Colonic mucosa (tissue), 4 donors: ENCODE data around the gene FRMPD2. TPM values are rescaled to one million over a fixed set of nuclear protein-coding genes. Genes with fewer than 3 reads are reported as not detected.

Source experiments
- DNase-seq: peaks from one replicate; pipeline ENCODE4 v3.0.0-alpha.2; 2020
- H3K27ac ChIP-seq: fragments of 200-600 bp; one replicate; pipeline ENCODE4 v1.8.0; 2021
- H3K27me3 ChIP-seq: fragments of 200-600 bp; one replicate; pipeline ENCODE4 v1.8.0; 2021
- H3K36me3 ChIP-seq: fragments of 200-600 bp; one replicate; pipeline ENCODE4 v1.8.0; 2021
- H3K4me1 ChIP-seq: fragments of 200-600 bp; one replicate; pipeline ENCODE4 v1.8.0; 2021; ENCODE audit warnings: mild to moderate bottlenecking
- H3K4me3 ChIP-seq: fragments of 200-600 bp; one replicate; pipeline ENCODE4 v1.8.0; 2021
- H3K9ac ChIP-seq, 2 donors: one replicate each; pipeline ENCODE4 v1.7.0; 2013; ENCODE audit warnings: control low read depth in 2 of 2, low read depth in 2 of 2, low read length in 2 of 2
- H3K9me3 ChIP-seq: fragments of 200-600 bp; one replicate; pipeline ENCODE4 v1.8.0; 2021
- CTCF ChIP-seq: fragments of 200-600 bp; IDR thresholded peaks from one replicate; pipeline ENCODE4 v1.8.0; 2022; ENCODE audit warnings: antibody characterized with exemption, mild to moderate bottlenecking
- intact Hi-C: fragments of 100-400 bp; cut with DNase I; formaldehyde crosslinking; loops from one replicate; pipeline ENCODE4 v1.14.1; 2022
- total RNA-seq, 2 donors: library from RNA; stranded (reverse); fragmentation: NEBNext Ultra II Directional in 1 of 2; extraction: Animal tissue kit (Norgen Biotek cat#: 25700) in 1 of 2; gene quantifications; one replicate each; pipeline ENCODE4 v1.2.1, GENCODE V29; 2021
- donor health status: healthy.
- donor health status: DM: no; HTN: no; CAD: no.
- donor health status: DM: no; HTN: no; CAD: no.

FRMPD2 gene
- total RNA-seq, 2 donors from 2014 or later: 0.35 TPM; not detected in 1

DNA sequence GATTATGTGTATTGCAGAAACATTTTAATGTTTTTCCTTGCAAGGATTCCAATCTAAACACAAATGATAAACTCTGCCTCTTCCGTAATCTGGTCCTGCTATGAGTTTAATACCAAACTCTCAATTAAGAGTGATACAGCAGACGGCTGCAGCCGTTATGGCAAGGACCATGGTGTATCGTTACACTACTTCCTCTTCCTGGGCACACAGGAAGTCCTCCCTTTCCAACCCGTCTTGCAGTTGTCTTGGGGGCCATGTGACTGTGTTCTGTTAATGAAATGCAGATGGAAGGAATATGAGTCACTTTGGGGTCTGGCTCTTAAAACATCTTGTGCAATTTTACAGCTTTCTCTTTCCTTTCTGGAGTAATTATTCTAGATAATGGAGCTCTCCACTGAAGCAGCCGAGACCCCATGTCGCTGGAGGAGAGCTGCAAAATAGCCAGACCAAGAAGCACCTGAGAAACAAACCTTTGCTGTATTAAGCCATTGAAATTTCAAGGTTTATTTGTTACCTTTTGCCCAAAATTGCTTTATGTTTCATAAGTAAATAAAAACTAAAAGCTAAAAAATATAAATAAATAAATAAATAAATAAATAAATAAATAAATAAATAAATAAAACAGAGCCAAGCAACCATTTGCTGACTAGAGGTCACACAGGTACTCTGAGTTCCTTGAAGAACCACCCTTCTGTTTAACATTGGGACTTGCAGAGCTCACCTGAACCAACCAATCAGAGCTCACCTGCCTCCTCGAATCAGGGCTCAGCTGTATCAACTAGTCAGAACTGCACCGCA lies 74.7 kb downstream of the FRMPD2 start:
- no peaks in the 10 kb centered on the region for H3K36me3 ChIP-seq
- no peak overlapping the region for H3K9ac ChIP-seq
- intact Hi-C loops: no loop called here
- no peaks in the 10 kb centered on the region for H3K27me3 ChIP-seq
- H3K27ac ChIP-seq: no peak overlapping the region
- H3K9me3 ChIP-seq: no peaks in the 10 kb centered on the region
- peaks cover 3% of the 10 kb centered on the region for H3K4me1 ChIP-seq
- no peak for TF ChIP-seq CTCF
- H3K4me3 ChIP-seq: no peak overlapping the region
- no peak for DNase-seq

DNA sequence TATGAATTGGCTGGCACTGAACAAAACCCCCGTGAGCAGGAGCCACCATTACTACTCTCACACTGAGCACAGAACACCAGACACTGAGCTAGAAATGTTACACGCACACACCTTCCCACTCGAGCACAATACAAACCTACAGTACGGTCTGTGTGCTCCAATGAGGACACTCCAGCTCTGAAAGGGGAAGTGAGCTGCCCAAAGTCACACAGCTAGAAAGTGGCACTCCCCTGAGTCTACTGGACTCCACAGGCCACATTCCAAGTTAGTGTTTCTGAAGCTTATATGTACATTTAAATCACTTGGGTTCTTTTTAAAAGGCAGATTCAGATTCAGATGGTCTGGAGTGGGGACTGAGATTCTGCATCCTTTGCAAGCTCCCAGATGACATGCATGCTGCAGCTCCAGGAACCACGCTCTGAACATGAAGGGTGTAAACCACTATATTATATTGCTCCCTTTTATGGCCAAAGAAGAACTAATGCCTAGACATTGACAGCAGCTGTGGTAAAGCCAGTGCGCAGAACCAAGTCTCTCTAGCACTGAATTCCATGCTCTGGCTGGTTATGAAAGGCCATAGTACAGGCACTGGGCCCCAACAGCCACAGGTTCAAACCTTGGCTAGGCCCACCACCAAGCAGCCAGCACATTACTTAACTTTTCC lies 77.1 kb downstream of the FRMPD2 start:
- Histone ChIP-seq H3K9ac (no peak overlapping the region), H3K27me3 (no peaks in the 10 kb centered on the region), H3K4me1 (peaks cover 3% of the 10 kb centered on the region), H3K4me3 (no peak overlapping the region), H3K27ac (no peak overlapping the region), H3K9me3 (no peaks in the 10 kb centered on the region), H3K36me3 (no peaks in the 10 kb centered on the region)
- no peak for DNase-seq
- TF ChIP-seq CTCF: no peak
- intact Hi-C loops: no loop called here

- Histone ChIP-seq H3K4me1 (peaks cover 3% of the 10 kb centered on the region), H3K9ac (no peak overlapping the region), H3K4me3 (no peak overlapping the region), H3K27me3 (no peaks in the 10 kb centered on the region), H3K9me3 (no peaks in the 10 kb centered on the region), H3K36me3 (no peaks in the 10 kb centered on the region), H3K27ac (no peak overlapping the region)
- intact Hi-C loops: no loop called here
- DNase-seq: no peak
- no peak for TF ChIP-seq CTCF
These were observed 78.7 kb downstream of the FRMPD2 start for GRCh38 chr10:48195803-48196202.

- TF ChIP-seq CTCF: no peak
- Histone ChIP-seq H3K9me3 (no peaks in the 10 kb centered on the region), H3K4me3 (no peak overlapping the region), H3K27me3 (no peaks in the 10 kb centered on the region), H3K36me3 (no peaks in the 10 kb centered on the region), H3K27ac (peak overlapping the region; percentile 50), H3K9ac (peak overlapping the region in 1 of 2 donors; percentile 4), H3K4me1 (peaks cover 3% of the 10 kb centered on the region)
- intact Hi-C loops: no loop called here
- peak; percentile 66 for DNase-seq
These were observed 79.7 kb downstream of the FRMPD2 start for GRCh38 chr10:48194830-48195229.

GRCh38 chr10:48193556-48193955 lies 80.9 kb downstream of the FRMPD2 start:
- Histone ChIP-seq H3K9ac (no peak overlapping the region), H3K27ac (no peak overlapping the region), H3K4me1 (peaks cover 3% of the 10 kb centered on the region), H3K4me3 (no peak overlapping the region), H3K27me3 (no peaks in the 10 kb centered on the region), H3K9me3 (no peaks in the 10 kb centered on the region), H3K36me3 (no peaks in the 10 kb centered on the region)
- no peak for DNase-seq
- intact Hi-C loops: no loop called here
- no peak for TF ChIP-seq CTCF
